Measurements from ENCODE around the gene ABCA4. TPM values are rescaled to one million over a fixed set of nuclear protein-coding genes. Genes with fewer than 3 reads are reported as not detected.

ABCA4 gene
- total and polyA plus RNA-seq, 2 of the 8 experiments (the other 6 are each of a cell fraction or from before 2014, with no cell fraction given): 0.06 TPM; not detected in 1

GRCh38 chr1:94056996-94057395, 64.0 kb downstream of the ABCA4 start:
- Histone ChIP-seq H3K4me1 (replicated peaks in 1 of 4; ENCODE audit: control insufficient read depth in 3 of 4, insufficient read depth in 4 of 4, low read length in 3 of 4) (peaks cover 0 to 6% (median 3%) of the 10 kb centered on the region in 4 experiments; a peak in 2 of 7 replicates), H3K56ac (replicated peaks; ENCODE audit: insufficient read length, low read depth, low read length) (no peak overlapping the region), H2AK5ac (ENCODE audit: low read depth, low read length) (no peak overlapping the region), H3K36me3 (ENCODE audit: control insufficient read depth in 2 of 4, insufficient read depth in 4 of 4, low read length in 3 of 4) (no peaks in the 10 kb centered on the region), H3K18ac (ENCODE audit: extremely low read depth, low read length) (no peak overlapping the region), H3K9ac (replicated peaks in 1 of 4; ENCODE audit: extremely low read depth in 1 of 4, low read depth in 3 of 4, low read length in 3 of 4) (no peak overlapping the region), H4K20me1 (replicated peaks in 1 of 2; ENCODE audit: control insufficient read depth in 1 of 2, insufficient read depth in 2 of 2, low read length in 2 of 2) (no peaks in the 10 kb centered on the region), H3K79me2 (ENCODE audit: control insufficient read depth in 1 of 2, insufficient read depth in 2 of 2, low read length in 2 of 2) (no peaks in the 10 kb centered on the region), H3K23me2 (ENCODE audit: low read depth, low read length) (no peaks in the 10 kb centered on the region), H2BK15ac (ENCODE audit: low read length) (no peak overlapping the region), H2AFZ (ENCODE audit: low read length) (no peak overlapping the region), H3K4me2 (ENCODE audit: insufficient read depth in 1 of 2, low read depth in 2 of 2, low read length in 2 of 2) (no peak overlapping the region), H3K27ac (ENCODE audit: low read depth, low read length) (no peak overlapping the region), H4K5ac (ENCODE audit: insufficient read length, low read depth, low read length) (no peak overlapping the region), H3K79me1 (ENCODE audit: low read depth, low read length) (no peaks in the 10 kb centered on the region), H3K4ac (replicated peaks; ENCODE audit: insufficient read length, low read depth, low read length) (no peak overlapping the region), H3K14ac (ENCODE audit: insufficient read length) (no peak overlapping the region), H4K8ac (ENCODE audit: extremely low read depth, insufficient read depth, low read length) (no peak overlapping the region), H3K9me3 (ENCODE audit: insufficient read depth in 2 of 2, low read depth in 1 of 2, low read length in 1 of 2) (no peaks in the 10 kb centered on the region), H2BK20ac (ENCODE audit: low read length) (no peak overlapping the region), H2BK120ac (replicated peaks; ENCODE audit: low read depth, low read length) (no peak overlapping the region), H3K23ac (ENCODE audit: insufficient read length) (no peak overlapping the region), H2BK12ac (ENCODE audit: low read depth, low read length) (no peak overlapping the region), H2BK5ac (ENCODE audit: low read depth, low read length) (no peak overlapping the region), H3K27me3 (replicated peaks in 1 of 4; ENCODE audit: control insufficient read depth in 3 of 4, extremely low read depth in 1 of 4, insufficient read depth in 3 of 4, low read length in 3 of 4) (no peaks in the 10 kb centered on the region; a peak in 1 of 7 replicates), H3K4me3 (ENCODE audit: extremely low read depth in 1 of 4, insufficient read depth in 2 of 4, low read depth in 3 of 4, low read length in 4 of 4) (no peak overlapping the region), H4K91ac (replicated peaks; ENCODE audit: insufficient read length, low read length) (no peak overlapping the region)
- FAIRE-seq: no peak
- DNase-seq (ENCODE audit: low read depth in 1 of 2, low spot score in 2 of 2): no peak
- ChIA-PET POLR2A (ENCODE audit: partially characterized antibody) (no interaction called here), CTCF (ENCODE audit: partially characterized antibody) (interaction anchor here (1.9 to 14.4 kb wide), 4 partner anchors 11 to 278 kb away, joined by 9 to 410 read pairs (median 264); no protein-coding TSS in a partner anchor)
- 82% methylated on average over 2 of the region's 2 CpGs; no CpG with 5 or more reads in 1 of the 2 experiments for WGBS, 2 experiments (ENCODE audit: extremely low coverage in 1 of 2, insufficient coverage in 1 of 2, insufficient read length in 1 of 2, insufficient replicate concordance in 2 of 2, low coverage in 1 of 2, low lambda C conversion rate in 2 of 2, missing lambda C conversion rate in 1 of 2)
- TF ChIP-seq CBX8 (IDR thresholded peaks at IDR 0.05; ENCODE audit: borderline replicate concordance, low read depth, low read length) (no peak), MAFK (IDR thresholded peaks at IDR 0.05; ENCODE audit: low read depth, low read length) (no peak), SAP30 (IDR thresholded peaks at IDR 0.05; ENCODE audit: insufficient read depth, insufficient replicate concordance, low read length) (no peak), EP300 (IDR thresholded peaks at IDR 0.05; ENCODE audit: borderline replicate concordance in 1 of 2, low read depth in 2 of 2, low read length in 2 of 2) (no peak), ATF2 (IDR thresholded peaks at IDR 0.05; ENCODE audit: low read length) (no peak), BACH1 (IDR thresholded peaks at IDR 0.05; ENCODE audit: low read length) (no peak), HDAC2 (IDR thresholded peaks at IDR 0.05; ENCODE audit: borderline replicate concordance in 1 of 2, low read depth in 2 of 2, low read length in 2 of 2) (no peak), ASH2L (IDR thresholded peaks at IDR 0.05; ENCODE audit: low read length) (no peak), CHD2 (IDR thresholded peaks at IDR 0.05; ENCODE audit: low read length) (no peak), SIN3A (conservative IDR thresholded peaks at IDR 0.05 in 1 of 2, IDR thresholded peaks at IDR 0.05 in 1 of 2; ENCODE audit: low read depth in 1 of 2, low read length in 2 of 2) (no peak), GTF2F1 (IDR thresholded peaks at IDR 0.05; ENCODE audit: borderline replicate concordance, low read depth, low read length) (no peak)
